GM12801 (cell line): ENCODE results near the gene RIOK2.

ENCODE experiments used
- CTCF ChIP-seq: IDR thresholded peaks from one replicate; pipeline ENCODE4 v1.5.1; 2011; ENCODE audit warnings: control low read depth; ENCODE audit not compliant: insufficient read length; ENCODE audit errors: extremely low read depth

RIOK2 gene

GRCh38 chr5:97183930-97184213, 825 bp upstream of the RIOK2 start:
- no peak for TF ChIP-seq CTCF

- TF ChIP-seq CTCF = no peak
Measured at GRCh38 chr5:97182571-97183099, 412 bp downstream of the RIOK2 start.

GRCh38 chr5:97181856-97182545, 1.0 kb downstream of the RIOK2 start:
- TF ChIP-seq CTCF = no peak

GRCh38 chr5:97172227-97172626, 10.8 kb downstream of the RIOK2 start:
- no peak for TF ChIP-seq CTCF

GRCh38 chr5:97171703-97172102, 11.3 kb downstream of the RIOK2 start:
- no peak for TF ChIP-seq CTCF

- TF ChIP-seq CTCF = no peak
Measured at GRCh38 chr5:97167435-97167834, 15.6 kb downstream of the RIOK2 start.

- TF ChIP-seq CTCF = no peak
Measured at GRCh38 chr5:97165726-97166125, 17.3 kb downstream of the RIOK2 start.
